ENCODE measurements around the gene KRTAP3-3.

GRCh38 chr17:41002814-41003213 is 8.8 kb upstream of the KRTAP3-3 start:
- no peak for TF ChIP-seq CTCF (IDR thresholded peaks at IDR 0.05)
- TF ChIP-seq ZFX (IDR thresholded peaks at IDR 0.05; ENCODE audit: borderline replicate concordance) = no peak

Data from 22Rv1 (cell line).